ENCODE data around the gene PDE4B.
"Not testable (repeated sequence)": the region's sequence is repeated elsewhere in the genome, so short reads cannot be mapped to it uniquely, and the experiment has no call there.

Gene PDE4B

GRCh38 chr1:66403007-66403731, 610.5 kb downstream of the PDE4B start:
- no peak for DNase-seq

GRCh38 chr1:66405061-66405460, 612.4 kb downstream of the PDE4B start:
- DNase-seq = no peak

- DNase-seq = not testable (repeated sequence)
These were observed 618.8 kb downstream of the PDE4B start for GRCh38 chr1:66411449-66411848.

- DNase-seq = no peak
These were observed 620.0 kb downstream of the PDE4B start for GRCh38 chr1:66412704-66413103.

GRCh38 chr1:66413136-66413837, 620.6 kb downstream of the PDE4B start:
- DNase-seq = no peak

- no peak for DNase-seq
These were observed 621.1 kb downstream of the PDE4B start for GRCh38 chr1:66413838-66414175.

- DNase-seq = no peak
These were observed 622.6 kb downstream of the PDE4B start for GRCh38 chr1:66415281-66415680.

- no peak for DNase-seq
These were observed 623.2 kb downstream of the PDE4B start for GRCh38 chr1:66415866-66416265.

- no peak for DNase-seq
These were observed 623.6 kb downstream of the PDE4B start for GRCh38 chr1:66416295-66416694.

GRCh38 chr1:66418021-66418420, 625.3 kb downstream of the PDE4B start:
- no peak for DNase-seq

- DNase-seq = not testable (repeated sequence)
These were observed 627.5 kb downstream of the PDE4B start for GRCh38 chr1:66420171-66420570.

- not testable (repeated sequence) for DNase-seq
These were observed 628.2 kb downstream of the PDE4B start for GRCh38 chr1:66420906-66421305.

GRCh38 chr1:66422804-66423203, 630.1 kb downstream of the PDE4B start:
- no peak for DNase-seq
